ENCODE measurements around the gene DRG1. TPM values are rescaled to one million over a fixed set of nuclear protein-coding genes. Genes with fewer than 3 reads are reported as not detected.

The DRG1 gene
- total RNA-seq, 3 donors from 2014 or later (not counting 1 experiment from before 2014, with no cell fraction given), result 50.2 to 60.3 (median 55.4) TPM

DNA sequence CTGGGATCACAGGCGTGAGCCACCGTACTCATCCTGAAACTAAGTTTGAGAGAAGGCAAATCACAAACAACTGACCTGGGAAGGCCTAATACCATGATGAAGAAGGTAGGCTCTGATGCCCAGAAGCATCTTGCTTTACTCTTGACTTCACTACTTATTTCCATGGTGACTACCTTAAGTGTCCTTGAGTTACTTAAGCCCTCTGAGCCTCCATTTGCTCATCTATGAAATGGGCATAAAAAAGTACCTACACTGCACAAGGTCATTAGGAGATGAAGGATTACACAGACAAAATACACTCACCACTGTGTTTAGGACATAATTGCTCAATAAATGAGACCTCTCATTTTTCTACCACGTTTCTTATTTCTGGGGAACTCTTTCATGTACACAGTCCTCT lies 62.3 kb downstream of the DRG1 start:
- no peak overlapping the region for H3K27ac ChIP-seq (ENCODE audit: low read length)
- H3K36me3 ChIP-seq (ENCODE audit: control insufficient read depth, insufficient read depth, low read length), result peaks cover 59% of the 10 kb centered on the region
- no peaks in the 10 kb centered on the region for H3K4me1 Mint-ChIP-seq
- no peaks in the 10 kb centered on the region for H3K9me3 Mint-ChIP-seq
- H3K27me3 ChIP-seq (ENCODE audit: control insufficient read depth, insufficient read depth, low read length), result no peaks in the 10 kb centered on the region
- TF ChIP-seq, protein P1, sequence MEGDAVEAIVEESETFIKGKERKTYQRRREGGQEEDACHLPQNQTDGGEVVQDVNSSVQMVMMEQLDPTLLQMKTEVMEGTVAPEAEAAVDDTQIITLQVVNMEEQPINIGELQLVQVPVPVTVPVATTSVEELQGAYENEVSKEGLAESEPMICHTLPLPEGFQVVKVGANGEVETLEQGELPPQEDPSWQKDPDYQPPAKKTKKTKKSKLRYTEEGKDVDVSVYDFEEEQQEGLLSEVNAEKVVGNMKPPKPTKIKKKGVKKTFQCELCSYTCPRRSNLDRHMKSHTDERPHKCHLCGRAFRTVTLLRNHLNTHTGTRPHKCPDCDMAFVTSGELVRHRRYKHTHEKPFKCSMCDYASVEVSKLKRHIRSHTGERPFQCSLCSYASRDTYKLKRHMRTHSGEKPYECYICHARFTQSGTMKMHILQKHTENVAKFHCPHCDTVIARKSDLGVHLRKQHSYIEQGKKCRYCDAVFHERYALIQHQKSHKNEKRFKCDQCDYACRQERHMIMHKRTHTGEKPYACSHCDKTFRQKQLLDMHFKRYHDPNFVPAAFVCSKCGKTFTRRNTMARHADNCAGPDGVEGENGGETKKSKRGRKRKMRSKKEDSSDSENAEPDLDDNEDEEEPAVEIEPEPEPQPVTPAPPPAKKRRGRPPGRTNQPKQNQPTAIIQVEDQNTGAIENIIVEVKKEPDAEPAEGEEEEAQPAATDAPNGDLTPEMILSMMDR (IDR thresholded peaks at IDR 0.05), result no peak
- ATAC-seq (no peak), DNase-seq (no peak)
- WGBS (ENCODE audit: insufficient coverage), result 91% methylated on average over 3 of the region's 3 CpGs
- H3K4me3 ChIP-seq (ENCODE audit: low read length), result no peak overlapping the region
- peaks cover 13% of the 10 kb centered on the region for H3K36me3 Mint-ChIP-seq
- H3K9me3 ChIP-seq (ENCODE audit: control insufficient read depth, insufficient read depth, low read length), result no peaks in the 10 kb centered on the region
- no peaks in the 10 kb centered on the region for H3K4me1 ChIP-seq (ENCODE audit: control insufficient read depth, insufficient read depth, low read length)
- no peak overlapping the region for H3K27ac Mint-ChIP-seq
- no peaks in the 10 kb centered on the region for H3K27me3 Mint-ChIP-seq (ENCODE audit: low read depth in 2 of 2)
- intact Hi-C loops (cut with micrococcal nuclease), result no loop called here
- no peak overlapping the region for H3K4me3 Mint-ChIP-seq

DNA sequence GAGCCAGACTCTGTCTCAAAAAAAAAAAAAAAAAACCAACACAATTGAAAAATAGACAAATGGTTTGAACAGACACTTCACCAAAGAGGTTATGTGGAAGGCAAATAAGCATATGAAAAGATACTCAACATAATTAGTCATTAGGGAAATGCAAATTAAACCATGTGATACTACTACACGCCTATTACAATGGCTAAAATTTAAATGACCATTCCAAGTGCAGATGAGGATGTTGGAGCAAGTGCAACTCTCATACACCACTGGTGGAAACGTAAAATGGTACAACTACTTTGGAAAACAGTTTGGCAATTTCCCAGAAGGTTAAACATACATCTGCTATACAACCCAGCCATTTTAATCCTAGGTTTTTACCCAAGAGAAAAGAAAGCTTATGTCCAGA lies 65.9 kb downstream of the DRG1 start:
- DNase-seq (no peak), ATAC-seq (no peak)
- Mint-ChIP-seq H3K27ac (no peak overlapping the region), H3K4me1 (no peaks in the 10 kb centered on the region), H3K27me3 (ENCODE audit: low read depth in 2 of 2) (no peaks in the 10 kb centered on the region), H3K4me3 (no peak overlapping the region), H3K36me3 (peaks cover 7% of the 10 kb centered on the region), H3K9me3 (no peaks in the 10 kb centered on the region)
- Histone ChIP-seq H3K36me3 (ENCODE audit: control insufficient read depth, insufficient read depth, low read length) (peaks cover 46% of the 10 kb centered on the region), H3K4me3 (ENCODE audit: low read length) (no peak overlapping the region), H3K4me1 (ENCODE audit: control insufficient read depth, insufficient read depth, low read length) (no peaks in the 10 kb centered on the region), H3K27me3 (ENCODE audit: control insufficient read depth, insufficient read depth, low read length) (no peaks in the 10 kb centered on the region), H3K9me3 (ENCODE audit: control insufficient read depth, insufficient read depth, low read length) (no peaks in the 10 kb centered on the region), H3K27ac (ENCODE audit: low read length) (no peak overlapping the region)
- intact Hi-C loops (cut with micrococcal nuclease), result no loop called here
- whole genome bisulfite sequencing (ENCODE audit: insufficient coverage), result 89% methylated on average over 1 of the region's 2 CpGs
- TF ChIP-seq, protein P1 (IDR thresholded peaks at IDR 0.05), result no peak

DNA sequence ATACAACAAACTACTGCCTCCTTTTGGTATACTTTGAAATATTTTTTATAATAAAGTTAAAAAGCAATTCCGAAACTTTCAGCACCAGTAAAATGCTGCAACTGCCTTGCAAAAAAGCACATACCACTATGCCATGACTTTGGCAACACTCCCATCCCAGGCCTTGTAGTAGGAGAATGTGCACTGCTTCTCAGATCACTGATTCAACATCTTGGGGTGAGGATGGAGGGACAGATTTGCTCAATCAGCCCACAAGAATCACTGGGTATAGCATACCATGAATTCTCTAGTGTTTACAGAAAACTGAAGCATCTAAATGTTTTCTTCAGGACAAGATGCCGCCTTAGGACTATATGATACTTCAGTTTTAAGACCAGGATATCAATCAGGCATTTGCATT lies 75.3 kb downstream of the DRG1 start:
- H3K4me1 ChIP-seq (ENCODE audit: control insufficient read depth, insufficient read depth, low read length), result no peaks in the 10 kb centered on the region
- H3K9me3 ChIP-seq (ENCODE audit: control insufficient read depth, insufficient read depth, low read length), result no peaks in the 10 kb centered on the region
- Mint-ChIP-seq H3K27me3 (ENCODE audit: low read depth in 2 of 2) (no peaks in the 10 kb centered on the region), H3K4me3 (no peak overlapping the region), H3K36me3 (peaks cover 5% of the 10 kb centered on the region), H3K27ac (no peak overlapping the region), H3K4me1 (peaks cover 16 to 17% of the 10 kb centered on the region in 2 donors), H3K9me3 (no peaks in the 10 kb centered on the region)
- H3K27me3 ChIP-seq (ENCODE audit: control insufficient read depth, insufficient read depth, low read length), result no peaks in the 10 kb centered on the region
- H3K27ac ChIP-seq (ENCODE audit: low read length), result no peak overlapping the region
- DNase-seq (no peak), ATAC-seq (no peak)
- intact Hi-C loops (cut with micrococcal nuclease), result no loop called here
- H3K36me3 ChIP-seq (ENCODE audit: control insufficient read depth, insufficient read depth, low read length), result peaks cover 6% of the 10 kb centered on the region
- no peak overlapping the region for H3K4me3 ChIP-seq (ENCODE audit: low read length)
- WGBS (ENCODE audit: insufficient coverage), result 100% methylated on average over 1 of the region's 2 CpGs
- TF ChIP-seq, protein P1 (IDR thresholded peaks at IDR 0.05), result no peak

DNA sequence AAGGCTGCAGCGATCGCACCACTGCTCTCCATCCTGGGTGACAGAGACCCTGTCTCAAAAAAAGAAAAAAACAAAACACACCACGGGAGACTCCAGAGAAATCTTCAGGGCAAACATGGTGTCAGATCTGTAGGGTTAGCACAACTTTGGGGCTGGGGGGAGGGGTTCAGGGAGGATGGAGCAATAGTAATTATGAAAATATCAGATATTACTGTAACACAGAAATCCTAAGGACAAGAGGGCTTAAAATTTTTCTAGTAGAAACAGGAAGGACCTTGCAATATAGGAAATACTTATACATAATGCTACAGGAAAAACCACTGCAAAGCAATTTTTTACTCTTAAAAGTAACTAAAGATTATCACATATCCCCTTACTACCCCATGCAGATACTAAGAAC lies 76.4 kb downstream of the DRG1 start:
- peaks cover 9% of the 10 kb centered on the region for H3K36me3 ChIP-seq (ENCODE audit: control insufficient read depth, insufficient read depth, low read length)
- Mint-ChIP-seq H3K36me3 (peaks cover 5% of the 10 kb centered on the region), H3K4me1 (peaks cover 16 to 17% of the 10 kb centered on the region in 2 donors), H3K9me3 (no peaks in the 10 kb centered on the region), H3K4me3 (no peak overlapping the region), H3K27me3 (ENCODE audit: low read depth in 2 of 2) (no peaks in the 10 kb centered on the region), H3K27ac (no peak overlapping the region)
- DNase-seq, result no peak
- no peaks in the 10 kb centered on the region for H3K27me3 ChIP-seq (ENCODE audit: control insufficient read depth, insufficient read depth, low read length)
- H3K27ac ChIP-seq (ENCODE audit: low read length), result no peak overlapping the region
- TF ChIP-seq, protein P1 (IDR thresholded peaks at IDR 0.05), result no peak
- no peak for ATAC-seq
- H3K4me3 ChIP-seq (ENCODE audit: low read length), result no peak overlapping the region
- 94% methylated on average over 2 of the region's 3 CpGs for WGBS (ENCODE audit: insufficient coverage)
- no peaks in the 10 kb centered on the region for H3K9me3 ChIP-seq (ENCODE audit: control insufficient read depth, insufficient read depth, low read length)
- H3K4me1 ChIP-seq (ENCODE audit: control insufficient read depth, insufficient read depth, low read length), result no peaks in the 10 kb centered on the region
- intact Hi-C loops (cut with micrococcal nuclease), result no loop called here

All from natural killer cell (primary cell).